K562 (cell line): ENCODE measurements around the gene ARID4B. TPM values are rescaled to one million over a fixed set of nuclear protein-coding genes. Genes with fewer than 3 reads are reported as not detected.

Experiments
- ATAC-seq: fragments of 200-7000 bp; cut with Tn5 transposase; 3 replicates; pipeline ENCODE4 v1.9.1; 2020; ENCODE audit warnings: moderate library complexity
- BruUV-seq: library from RNA; stranded (reverse); fragments of 400-500 nt; replicated peaks from 2 replicates; lab custom pipeline; 2021; lab: Mats Ljungman, UMichigan
- CTCF ChIA-PET: fragments of 300-600 bp; formaldehyde crosslinking; extraction: SDS; loops from one replicate; lab custom pipeline; 2021; ENCODE audit warnings: low intra/inter-chr PET ratio; lab: Yijun Ruan, JAX
- POLR2A ChIA-PET: fragments of 300-600, 350-650 bp; sonication (Branson Sonifier 250); formaldehyde crosslinking; extraction: SDS; loops from one replicate; lab custom pipeline; 2021; ENCODE audit warnings: antibody characterized with exemption, inconsistent platforms; lab: Yijun Ruan, JAX
- DNase-seq, 4 experiments: peaks; one replicate each; pipeline versions ENCODE4 v3.0.0 to v3.0.0-alpha.2; 2011 to 2018; ENCODE audit warnings: low spot score in 3 of 4, mixed read lengths in 3 of 4; ENCODE audit errors: extremely low read depth in 1 of 4
- FAIRE-seq: peaks from 2 replicates; lab custom pipeline; 2011; peaks lifted over from hg19 to GRCh38; lab: Jason Lieb, UNC
- H2AFZ ChIP-seq: 2 replicates; pipeline ENCODE4 v1.6.0; 2011; ENCODE audit warnings: low read depth, low read length, control low read depth, inconsistent platforms
- H3K27ac ChIP-seq: fragments of 200-600 bp; 3 replicates; pipeline ENCODE4 v1.8.0; 2011; ENCODE audit warnings: low read depth, mild to moderate bottlenecking, control low read depth, inconsistent platforms, low read length, moderate library complexity, mixed read lengths; ENCODE audit errors: extremely low read depth
- H3K27me3 ChIP-seq, 2 experiments: fragments of 300-600 bp in 1 of 2; 2 replicates in 1 of 2; 3 replicates in 1 of 2; pipeline versions ENCODE4 v1.6.0 to v1.8.0; 2011; ENCODE audit warnings: inconsistent platforms in 2 of 2, low read length in 2 of 2, mild to moderate bottlenecking in 1 of 2, mixed read lengths in 1 of 2, moderate library complexity in 1 of 2; ENCODE audit not compliant: control insufficient read depth in 2 of 2, insufficient read depth in 2 of 2
- H3K36me3 ChIP-seq: fragments of 300-600 bp; 3 replicates; pipeline ENCODE4 v1.8.0; 2011; ENCODE audit warnings: mild to moderate bottlenecking, low read length, inconsistent platforms; ENCODE audit not compliant: control insufficient read depth, insufficient read depth
- H3K4me1 ChIP-seq, 2 experiments: fragments of 200-600 bp in 1 of 2; replicated peaks in 1 of 2; 2 replicates in 1 of 2; 3 replicates in 1 of 2; pipeline versions ENCODE4 v1.5.1 to v1.8.0; 2011; ENCODE audit warnings: inconsistent platforms in 2 of 2, low read length in 2 of 2, mild to moderate bottlenecking in 1 of 2, mixed read lengths in 1 of 2, moderate library complexity in 1 of 2; ENCODE audit not compliant: control insufficient read depth in 2 of 2, insufficient read depth in 2 of 2
- H3K4me2 ChIP-seq: 2 replicates; pipeline ENCODE4 v1.6.1; 2011; ENCODE audit warnings: low read length, control low read depth, inconsistent platforms, mixed read lengths; ENCODE audit not compliant: insufficient read depth
- H3K4me3 ChIP-seq: fragments of 200-600 bp; sonication (generic), shearing (Covaris generic); 2 replicates; pipeline ENCODE4 v1.5.1; 2016; ENCODE audit warnings: control low read depth, inconsistent platforms
- H3K79me2 ChIP-seq: fragments of 200-600 bp; 3 replicates; pipeline ENCODE4 v1.8.0; 2011; ENCODE audit warnings: low read length, inconsistent platforms; ENCODE audit not compliant: control insufficient read depth, insufficient read depth
- H3K9ac ChIP-seq, 2 experiments: 2 replicates each; pipeline versions ENCODE4 v1.6.0 to v1.6.1; 2011; ENCODE audit warnings: low read depth in 2 of 2, low read length in 2 of 2, control low read depth in 1 of 2, inconsistent platforms in 1 of 2, mild to moderate bottlenecking in 1 of 2, mixed read lengths in 1 of 2; ENCODE audit not compliant: insufficient read depth in 1 of 2
- H3K9me1 ChIP-seq: one replicate; pipeline ENCODE4 v1.6.0; 2011; ENCODE audit warnings: inconsistent platforms, mild to moderate bottlenecking, low read length, moderate library complexity; ENCODE audit not compliant: control insufficient read depth, insufficient read depth
- H3K9me3 ChIP-seq: replicated peaks from 2 replicates; pipeline ENCODE4 v1.5.1; 2011; ENCODE audit warnings: low read depth, low read length, inconsistent platforms; ENCODE audit not compliant: control insufficient read depth, insufficient read depth
- H4K20me1 ChIP-seq: replicated peaks from 2 replicates; pipeline ENCODE4 v1.6.1; 2011; ENCODE audit warnings: low read length, inconsistent platforms, mixed read lengths; ENCODE audit not compliant: control insufficient read depth, insufficient read depth
- C11orf30 ChIP-seq: fragments of 450-650 bp; IDR thresholded peaks from 2 replicates; pipeline ENCODE4 v1.6.1; 2016; ENCODE audit warnings: low read depth, mild to moderate bottlenecking
- MAFG ChIP-seq: fragments of 450-650 bp; conservative IDR thresholded peaks from 2 replicates; pipeline ENCODE4 v1.6.1; 2016; ENCODE audit warnings: missing genetic modification characterization, missing compliant biosample characterization
- ZNF316 ChIP-seq: fragments of 450-650 bp; IDR thresholded peaks from 2 replicates; pipeline ENCODE4 v1.6.1; 2016
- WGBS: fragments of 100-300 bp; shearing (Covaris generic); methylation state at CpG from one replicate; pipeline ENCODE4 v1.1.6; 2016; ENCODE audit warnings: low coverage, mixed read lengths; ENCODE audit not compliant: insufficient coverage; ENCODE audit errors: missing lambda C conversion rate; 5-methylcytosine and 5-hydroxymethylcytosine counted together
- in situ Hi-C: fragments of 300-500 bp; cut with MboI; formaldehyde crosslinking; loops from 4 replicates; pipeline ENCODE4 v1.15.0; 2018; ENCODE audit warnings: inconsistent platforms, mixed read lengths
- intact Hi-C: fragments of 100-400 bp; cut with micrococcal nuclease; formaldehyde crosslinking; loops from 2 replicates; pipeline ENCODE4 v1.14.2; 2022
- polyA plus RNA-seq, 8 experiments: library from polyadenylated mRNA; depleted of rRNA in 4 of 8; stranded (reverse) in 5 of 8; unstranded in 3 of 8; fragments of >200 nt; fragmentation: Nextera tagmentation in 2 of 8; fragmentation: Illumina TruSeq in 1 of 8; extraction: Ambion mirVana in 2 of 8; extraction: Trizol in 1 of 8; gene quantifications; 2 replicates each; pipeline versions ENCODE4 v1.2.1 to v1.2.3, GENCODE V29; 2011 to 2014; ENCODE audit warnings: inconsistent platforms in 1 of 8, missing spikeins in 1 of 8
- total RNA-seq, 7 experiments: library from RNA; depleted of rRNA in 6 of 7; stranded (reverse); fragments of >200 nt in 6 of 7; fragmentation: Illumina TruSeq in 2 of 7; extraction: Trizol in 2 of 7; gene quantifications; 2 replicates each; pipeline versions ENCODE4 v1.2.1 to v1.2.3, GENCODE V29; 2011 to 2021; ENCODE audit warnings: low replicate concordance in 1 of 7
- TF ChIP-seq, protein P1 (sequence below), 2 experiments: IDR thresholded peaks; 2 replicates each; pipeline ENCODE4 v1.6.1; 2012; ENCODE audit warnings: improper control_type of control experiment in 2 of 2, low read depth in 2 of 2, low read length in 2 of 2, borderline replicate concordance in 1 of 2

The ARID4B gene
- total and polyA plus RNA-seq, 9 of the 15 experiments (the other 6 are each of a cell fraction or from before 2014, with no cell fraction given) = 8.4 to 38.9 (median 18.5) TPM

DNA sequence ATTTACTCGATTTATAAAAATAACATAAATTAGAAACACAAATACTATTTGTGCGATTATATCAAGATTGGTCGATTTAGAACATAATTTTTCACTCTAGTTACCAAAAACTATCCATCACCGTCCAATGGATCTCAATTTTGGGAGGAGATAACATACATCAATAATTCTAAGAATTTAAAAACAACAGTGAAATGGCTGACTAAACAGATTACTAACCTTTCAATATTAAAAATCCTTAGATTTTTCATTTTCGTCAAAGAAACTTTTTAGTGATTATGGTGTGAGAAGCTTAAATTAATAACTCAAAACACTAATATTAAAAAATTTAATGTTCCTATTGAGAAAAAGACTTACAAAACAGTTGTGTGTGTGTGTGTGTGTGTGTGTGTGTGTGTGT lies 91.9 kb downstream of the ARID4B start:
- Histone ChIP-seq H3K9me3 (no peaks in the 10 kb centered on the region), H3K27ac (no peak overlapping the region), H3K4me3 (no peak overlapping the region), H3K27me3 (no peaks in the 10 kb centered on the region), H3K79me2 (no peaks in the 10 kb centered on the region), H3K9me1 (no peaks in the 10 kb centered on the region), H2AFZ (no peak overlapping the region)
- 87% methylated on average over 5 of the region's 5 CpGs for WGBS
- CTCF ChIA-PET = no interaction called here
- no TSS peak for BruUV-seq
- peak; percentile 36 for TF ChIP-seq MAFG (tag)
- peak; percentile 88 for TF ChIP-seq ZNF316
- TF ChIP-seq, protein P1, sequence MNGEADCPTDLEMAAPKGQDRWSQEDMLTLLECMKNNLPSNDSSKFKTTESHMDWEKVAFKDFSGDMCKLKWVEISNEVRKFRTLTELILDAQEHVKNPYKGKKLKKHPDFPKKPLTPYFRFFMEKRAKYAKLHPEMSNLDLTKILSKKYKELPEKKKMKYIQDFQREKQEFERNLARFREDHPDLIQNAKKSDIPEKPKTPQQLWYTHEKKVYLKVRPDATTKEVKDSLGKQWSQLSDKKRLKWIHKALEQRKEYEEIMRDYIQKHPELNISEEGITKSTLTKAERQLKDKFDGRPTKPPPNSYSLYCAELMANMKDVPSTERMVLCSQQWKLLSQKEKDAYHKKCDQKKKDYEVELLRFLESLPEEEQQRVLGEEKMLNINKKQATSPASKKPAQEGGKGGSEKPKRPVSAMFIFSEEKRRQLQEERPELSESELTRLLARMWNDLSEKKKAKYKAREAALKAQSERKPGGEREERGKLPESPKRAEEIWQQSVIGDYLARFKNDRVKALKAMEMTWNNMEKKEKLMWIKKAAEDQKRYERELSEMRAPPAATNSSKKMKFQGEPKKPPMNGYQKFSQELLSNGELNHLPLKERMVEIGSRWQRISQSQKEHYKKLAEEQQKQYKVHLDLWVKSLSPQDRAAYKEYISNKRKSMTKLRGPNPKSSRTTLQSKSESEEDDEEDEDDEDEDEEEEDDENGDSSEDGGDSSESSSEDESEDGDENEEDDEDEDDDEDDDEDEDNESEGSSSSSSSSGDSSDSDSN (IDR thresholded peaks at IDR 0.05; ENCODE audit: borderline replicate concordance in 1 of 2, low read depth in 2 of 2, low read length in 2 of 2) = no peak
- peak; percentile 58 for TF ChIP-seq C11orf30
- TF ChIP-seq, all 486 proteins: peak for 3
- no peak for ATAC-seq
- intact Hi-C loops = no loop called here
- no peaks in the 10 kb centered on the region for H3K4me1 ChIP-seq
- no peak for DNase-seq
- POLR2A ChIA-PET = interaction anchor here (0.6 to 1.7 kb wide), 3 partner anchors 13 to 639 kb away, joined by 3 to 5 read pairs (median 4); partner anchors contain the start of gene TOMM20
- H3K9ac ChIP-seq = no peak overlapping the region
- H4K20me1 ChIP-seq = no peaks in the 10 kb centered on the region
- H3K4me2 ChIP-seq = no peak overlapping the region
- in situ Hi-C loops = no loop called here
- H3K36me3 ChIP-seq = peaks cover 63% of the 10 kb centered on the region
- FAIRE-seq = no peak
